ENCODE results near the gene ILDR1. TPM values are rescaled to one million over a fixed set of nuclear protein-coding genes. Genes with fewer than 3 reads are reported as not detected.

The ILDR1 gene
- total RNA-seq, 2 experiments from 2014 or later = not detected

GRCh38 chr3:121980450-121980796 is 41.6 kb downstream of the ILDR1 start:
- H3K27me3 Mint-ChIP-seq (ENCODE audit: low read depth) = peaks cover 2% of the 10 kb centered on the region
- CTCF ChIA-PET = interaction anchor here (0.6 to 0.7 kb wide), 2 partner anchors 293 to 657 kb away, joined by 3 to 4 read pairs; no protein-coding TSS in a partner anchor
- DNase-seq = no peak
- no peak overlapping the region for H3K27ac Mint-ChIP-seq
- no peaks in the 10 kb centered on the region for H3K4me1 Mint-ChIP-seq (ENCODE audit: low read depth)
- H3K9me3 Mint-ChIP-seq = peaks cover 17% of the 10 kb centered on the region
- no peaks in the 10 kb centered on the region for H3K36me3 Mint-ChIP-seq (ENCODE audit: low read depth)
- no peak overlapping the region for H3K4me3 Mint-ChIP-seq
- intact Hi-C loops (cut with micrococcal nuclease) = no loop called here

GRCh38 chr3:121979734-121980449 is 42.2 kb downstream of the ILDR1 start:
- DNase-seq = no peak
- no peaks in the 10 kb centered on the region for H3K4me1 Mint-ChIP-seq (ENCODE audit: low read depth)
- no peaks in the 10 kb centered on the region for H3K27me3 Mint-ChIP-seq (ENCODE audit: low read depth)
- no peaks in the 10 kb centered on the region for H3K36me3 Mint-ChIP-seq (ENCODE audit: low read depth)
- H3K4me3 Mint-ChIP-seq = no peak overlapping the region
- intact Hi-C loops (cut with micrococcal nuclease) = no loop called here
- CTCF ChIA-PET = interaction anchor here (0.6 to 0.7 kb wide), 2 partner anchors 293 to 657 kb away, joined by 3 to 4 read pairs; no protein-coding TSS in a partner anchor
- H3K9me3 Mint-ChIP-seq = peaks cover 18% of the 10 kb centered on the region
- H3K27ac Mint-ChIP-seq = no peak overlapping the region

GRCh38 chr3:121979246-121979645 is 42.8 kb downstream of the ILDR1 start:
- no peaks in the 10 kb centered on the region for H3K36me3 Mint-ChIP-seq (ENCODE audit: low read depth)
- no peak overlapping the region for H3K27ac Mint-ChIP-seq
- DNase-seq = no peak
- no peaks in the 10 kb centered on the region for H3K27me3 Mint-ChIP-seq (ENCODE audit: low read depth)
- H3K4me1 Mint-ChIP-seq (ENCODE audit: low read depth) = no peaks in the 10 kb centered on the region
- CTCF ChIA-PET = no interaction called here
- intact Hi-C loops (cut with micrococcal nuclease) = no loop called here
- peaks cover 17% of the 10 kb centered on the region for H3K9me3 Mint-ChIP-seq
- no peak overlapping the region for H3K4me3 Mint-ChIP-seq

GRCh38 chr3:121976727-121977126 is 45.3 kb downstream of the ILDR1 start:
- no peak for DNase-seq
- no peaks in the 10 kb centered on the region for H3K36me3 Mint-ChIP-seq (ENCODE audit: low read depth)
- peaks cover 8% of the 10 kb centered on the region for H3K9me3 Mint-ChIP-seq
- no peak overlapping the region for H3K4me3 Mint-ChIP-seq
- intact Hi-C loops (cut with micrococcal nuclease) = no loop called here
- no peaks in the 10 kb centered on the region for H3K27me3 Mint-ChIP-seq (ENCODE audit: low read depth)
- H3K4me1 Mint-ChIP-seq (ENCODE audit: low read depth) = no peaks in the 10 kb centered on the region
- no peak overlapping the region for H3K27ac Mint-ChIP-seq
- CTCF ChIA-PET = no interaction called here

DNA sequence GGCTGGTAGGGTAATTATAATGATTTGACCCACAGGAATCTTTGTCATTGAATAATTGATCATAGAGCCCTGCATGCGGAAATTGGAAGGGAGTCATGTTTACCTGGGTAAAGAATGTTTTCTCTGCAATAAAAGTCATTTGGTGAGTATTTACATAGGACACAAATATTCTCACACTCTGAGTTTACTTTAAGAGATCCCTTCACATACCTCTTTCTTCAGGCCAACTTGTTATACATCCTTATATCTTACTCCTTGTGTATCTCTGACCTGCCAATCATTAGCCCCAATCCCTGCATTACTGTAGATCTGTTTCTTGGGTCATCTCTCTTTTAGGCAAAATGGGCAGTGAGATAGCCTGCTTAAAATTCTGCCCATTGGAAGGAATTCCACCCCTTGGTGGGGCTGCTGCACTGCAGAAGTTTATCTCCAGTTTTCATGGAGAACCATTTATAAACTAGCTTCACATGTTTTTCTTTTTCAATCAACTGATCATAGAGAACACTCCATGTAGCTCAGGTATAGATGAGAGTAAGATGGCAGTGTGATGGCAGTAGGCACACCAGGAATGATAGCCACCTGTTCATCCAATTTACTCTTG is 46.2 kb downstream of the ILDR1 start:
- CTCF ChIA-PET = no interaction called here
- Mint-ChIP-seq H3K36me3 (ENCODE audit: low read depth) (no peaks in the 10 kb centered on the region), H3K4me3 (no peak overlapping the region), H3K27ac (no peak overlapping the region), H3K27me3 (ENCODE audit: low read depth) (no peaks in the 10 kb centered on the region), H3K4me1 (ENCODE audit: low read depth) (no peaks in the 10 kb centered on the region), H3K9me3 (peaks cover 8% of the 10 kb centered on the region)
- no peak for DNase-seq
- intact Hi-C loops (cut with micrococcal nuclease) = no loop called here

GRCh38 chr3:121974601-121975111 is 47.4 kb downstream of the ILDR1 start:
- H3K4me3 Mint-ChIP-seq = no peak overlapping the region
- CTCF ChIA-PET = no interaction called here
- H3K4me1 Mint-ChIP-seq (ENCODE audit: low read depth) = no peaks in the 10 kb centered on the region
- no peaks in the 10 kb centered on the region for H3K36me3 Mint-ChIP-seq (ENCODE audit: low read depth)
- H3K27ac Mint-ChIP-seq = no peak overlapping the region
- intact Hi-C loops (cut with micrococcal nuclease) = no loop called here
- peaks cover 8% of the 10 kb centered on the region for H3K9me3 Mint-ChIP-seq
- no peak for DNase-seq
- no peaks in the 10 kb centered on the region for H3K27me3 Mint-ChIP-seq (ENCODE audit: low read depth)

DNA sequence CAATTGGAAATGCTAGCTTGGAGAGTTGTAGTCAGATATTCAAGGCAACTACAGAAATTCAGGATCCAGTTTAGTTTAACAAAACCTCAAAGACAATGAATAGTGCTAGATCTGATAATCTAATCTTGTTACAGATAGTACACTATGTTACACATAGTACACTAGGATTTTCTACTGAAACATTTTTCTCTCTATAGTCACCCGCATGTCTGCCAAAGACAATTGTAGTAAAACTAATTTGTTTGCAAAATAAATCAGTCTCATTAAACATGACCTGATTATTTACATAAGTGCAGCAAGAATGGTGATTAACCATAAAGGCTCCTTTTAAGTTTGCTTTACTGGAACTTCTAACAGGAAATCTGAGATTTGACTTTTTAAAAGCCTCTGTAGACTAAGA is 52.0 kb downstream of the ILDR1 start:
- CTCF ChIA-PET = no interaction called here
- Mint-ChIP-seq H3K9me3 (peaks cover 3% of the 10 kb centered on the region), H3K27me3 (ENCODE audit: low read depth) (peaks cover 5% of the 10 kb centered on the region), H3K4me3 (no peak overlapping the region), H3K27ac (no peak overlapping the region), H3K4me1 (ENCODE audit: low read depth) (no peaks in the 10 kb centered on the region), H3K36me3 (ENCODE audit: low read depth) (no peaks in the 10 kb centered on the region)
- no peak for DNase-seq
- intact Hi-C loops (cut with micrococcal nuclease) = no loop called here

GRCh38 chr3:121969631-121970030 is 52.4 kb downstream of the ILDR1 start:
- Mint-ChIP-seq H3K4me1 (ENCODE audit: low read depth) (no peaks in the 10 kb centered on the region), H3K27ac (no peak overlapping the region), H3K4me3 (no peak overlapping the region), H3K36me3 (ENCODE audit: low read depth) (no peaks in the 10 kb centered on the region), H3K9me3 (peaks cover 1% of the 10 kb centered on the region), H3K27me3 (ENCODE audit: low read depth) (peaks cover 5% of the 10 kb centered on the region)
- intact Hi-C loops (cut with micrococcal nuclease) = no loop called here
- no peak for DNase-seq
- CTCF ChIA-PET = interaction anchor here (1.2 kb wide), 1 partner anchor 26 kb away, joined by 4 read pairs; no protein-coding TSS in a partner anchor

- DNase-seq = no peak
- CTCF ChIA-PET = interaction anchor here (0.6 kb wide), 1 partner anchor 54 kb away, joined by 4 read pairs; no protein-coding TSS in a partner anchor
- H3K9me3 Mint-ChIP-seq = peaks cover 8% of the 10 kb centered on the region
- intact Hi-C loops (cut with micrococcal nuclease) = no loop called here
- H3K27ac Mint-ChIP-seq = no peak overlapping the region
- H3K4me1 Mint-ChIP-seq (ENCODE audit: low read depth) = no peaks in the 10 kb centered on the region
- H3K27me3 Mint-ChIP-seq (ENCODE audit: low read depth) = peaks cover 12% of the 10 kb centered on the region
- peaks cover 4% of the 10 kb centered on the region for H3K36me3 Mint-ChIP-seq (ENCODE audit: low read depth)
- H3K4me3 Mint-ChIP-seq = no peak overlapping the region
These were observed 58.4 kb downstream of the ILDR1 start for GRCh38 chr3:121963608-121964007.

GRCh38 chr3:121962443-121962842 is 59.6 kb downstream of the ILDR1 start:
- no peak overlapping the region for H3K27ac Mint-ChIP-seq
- peaks cover 8% of the 10 kb centered on the region for H3K9me3 Mint-ChIP-seq
- no peak for DNase-seq
- CTCF ChIA-PET = no interaction called here
- no peak overlapping the region for H3K4me3 Mint-ChIP-seq
- H3K27me3 Mint-ChIP-seq (ENCODE audit: low read depth) = peaks cover 12% of the 10 kb centered on the region
- peaks cover 6% of the 10 kb centered on the region for H3K36me3 Mint-ChIP-seq (ENCODE audit: low read depth)
- no peaks in the 10 kb centered on the region for H3K4me1 Mint-ChIP-seq (ENCODE audit: low read depth)
- intact Hi-C loops (cut with micrococcal nuclease) = no loop called here

DNA sequence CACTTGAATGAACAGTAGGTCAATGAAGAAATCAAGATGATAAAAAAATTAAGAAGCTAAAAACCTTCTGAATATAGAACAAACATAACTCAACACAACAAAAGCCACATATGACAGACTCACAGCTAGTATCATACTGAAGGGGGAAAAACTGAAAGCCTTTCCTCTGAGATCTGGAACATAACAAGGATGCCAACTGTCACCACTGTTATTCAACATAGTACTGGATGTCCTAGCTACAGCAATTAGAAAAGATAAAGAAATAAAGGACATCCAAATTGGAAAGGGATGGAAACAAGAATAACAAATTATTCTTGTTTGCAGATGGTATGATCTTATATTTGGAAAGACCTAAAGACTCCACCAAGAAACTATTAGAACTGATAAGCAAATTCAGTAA is 60.8 kb downstream of the ILDR1 start:
- Mint-ChIP-seq H3K4me3 (no peak overlapping the region), H3K27ac (no peak overlapping the region), H3K4me1 (ENCODE audit: low read depth) (no peaks in the 10 kb centered on the region), H3K36me3 (ENCODE audit: low read depth) (peaks cover 6% of the 10 kb centered on the region), H3K9me3 (peaks cover 8% of the 10 kb centered on the region), H3K27me3 (ENCODE audit: low read depth) (peaks cover 12% of the 10 kb centered on the region)
- CTCF ChIA-PET = no interaction called here
- intact Hi-C loops (cut with micrococcal nuclease) = no loop called here
- no peak for DNase-seq

GRCh38 chr3:121958801-121959200 is 63.2 kb downstream of the ILDR1 start:
- Mint-ChIP-seq H3K9me3 (peaks cover 10% of the 10 kb centered on the region), H3K27ac (no peak overlapping the region), H3K4me1 (ENCODE audit: low read depth) (no peaks in the 10 kb centered on the region), H3K27me3 (ENCODE audit: low read depth) (peaks cover 3% of the 10 kb centered on the region), H3K36me3 (ENCODE audit: low read depth) (peaks cover 13% of the 10 kb centered on the region), H3K4me3 (no peak overlapping the region)
- CTCF ChIA-PET = no interaction called here
- DNase-seq = no peak
- intact Hi-C loops (cut with micrococcal nuclease) = no loop called here
